Measurements from ENCODE around the gene PPP1R12C. TPM values are rescaled to one million over a fixed set of nuclear protein-coding genes. Genes with fewer than 3 reads are reported as not detected.
A peak's percentile ranks its signal among the peaks of the same experiment; 100 is the strongest.

PPP1R12C gene
- total and polyA plus RNA-seq, 8 donors, result 37.1 to 266 (median 53.4) TPM

DNA sequence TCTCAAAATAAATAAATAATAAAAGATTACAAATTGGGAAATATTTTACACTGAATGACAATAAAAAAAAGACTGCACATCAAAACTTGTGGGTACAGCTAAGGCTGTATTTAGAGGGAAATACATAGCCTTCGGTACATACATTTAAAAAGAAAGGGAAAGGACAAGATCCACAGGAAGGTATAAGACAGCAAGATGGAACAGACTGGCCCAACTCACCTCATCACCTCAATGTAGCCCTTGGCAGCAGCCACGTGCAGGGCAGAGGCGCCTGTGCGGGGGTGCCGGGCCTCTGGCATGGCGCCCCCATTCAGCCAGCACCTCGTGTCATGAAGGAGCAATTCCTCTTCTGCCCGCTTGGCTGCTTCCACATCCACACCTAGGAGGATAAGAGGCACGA, 14.2 kb downstream of the PPP1R12C start:
- WGBS, 2 donors, result 98 to 99% methylated on average over 9 of the region's 9 CpGs

DNA sequence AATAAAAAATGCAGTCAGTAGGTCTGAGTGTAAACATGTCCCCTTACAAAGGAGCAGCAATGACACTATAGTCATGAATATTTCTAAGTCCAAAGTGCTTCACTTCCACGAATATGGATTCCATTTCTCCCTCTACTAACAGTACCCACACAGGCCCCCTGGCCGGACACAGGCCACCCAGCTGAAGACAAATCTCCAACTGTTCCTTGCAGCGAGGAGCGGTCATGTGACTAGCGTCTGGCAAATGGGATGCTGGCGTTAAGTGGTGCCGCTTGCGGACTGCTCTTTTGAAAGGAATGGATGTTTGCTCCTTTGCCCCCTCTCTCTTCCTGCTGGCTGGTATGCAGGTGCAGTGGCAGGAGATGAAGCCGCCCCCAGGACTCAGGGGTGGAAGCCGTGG, 16.2 kb downstream of the PPP1R12C start:
- Histone ChIP-seq H3K4me3 (no peak overlapping the region), H3K27ac (no peak overlapping the region), H3K36me3 (peaks cover 0 to 6% (median 4%) of the 10 kb centered on the region in 3 donors), H3K27me3 (no peaks in the 10 kb centered on the region), H3K9me3 (no peaks in the 10 kb centered on the region), H3K4me1 (no peaks in the 10 kb centered on the region)
- 84 to 85% methylated on average over 10 of the region's 10 CpGs for WGBS, 2 donors
- FAIRE-seq (no peak), ATAC-seq (no peak), DNase-seq (peak in 1 of 6 donors; percentile 26)
- TF ChIP-seq, protein P1, sequence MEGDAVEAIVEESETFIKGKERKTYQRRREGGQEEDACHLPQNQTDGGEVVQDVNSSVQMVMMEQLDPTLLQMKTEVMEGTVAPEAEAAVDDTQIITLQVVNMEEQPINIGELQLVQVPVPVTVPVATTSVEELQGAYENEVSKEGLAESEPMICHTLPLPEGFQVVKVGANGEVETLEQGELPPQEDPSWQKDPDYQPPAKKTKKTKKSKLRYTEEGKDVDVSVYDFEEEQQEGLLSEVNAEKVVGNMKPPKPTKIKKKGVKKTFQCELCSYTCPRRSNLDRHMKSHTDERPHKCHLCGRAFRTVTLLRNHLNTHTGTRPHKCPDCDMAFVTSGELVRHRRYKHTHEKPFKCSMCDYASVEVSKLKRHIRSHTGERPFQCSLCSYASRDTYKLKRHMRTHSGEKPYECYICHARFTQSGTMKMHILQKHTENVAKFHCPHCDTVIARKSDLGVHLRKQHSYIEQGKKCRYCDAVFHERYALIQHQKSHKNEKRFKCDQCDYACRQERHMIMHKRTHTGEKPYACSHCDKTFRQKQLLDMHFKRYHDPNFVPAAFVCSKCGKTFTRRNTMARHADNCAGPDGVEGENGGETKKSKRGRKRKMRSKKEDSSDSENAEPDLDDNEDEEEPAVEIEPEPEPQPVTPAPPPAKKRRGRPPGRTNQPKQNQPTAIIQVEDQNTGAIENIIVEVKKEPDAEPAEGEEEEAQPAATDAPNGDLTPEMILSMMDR (IDR thresholded peaks at IDR 0.05), result no peak
- intact Hi-C loops (cut with DNase I), result no loop called here

More for the DNA sequence above, 14.2 kb downstream of the PPP1R12C start:
- Histone ChIP-seq H3K9me3 (no peaks in the 10 kb centered on the region), H3K4me3 (no peak overlapping the region), H3K27ac (no peak overlapping the region), H3K27me3 (no peaks in the 10 kb centered on the region), H3K36me3 (peaks cover 0 to 6% (median 4%) of the 10 kb centered on the region in 3 donors), H3K4me1 (no peaks in the 10 kb centered on the region)
- FAIRE-seq (no peak), DNase-seq (peak in 1 of 6 donors; percentile 20), ATAC-seq (no peak)
- intact Hi-C loops (cut with DNase I), result no loop called here
- TF ChIP-seq, protein P1 (IDR thresholded peaks at IDR 0.05), result no peak

DNA sequence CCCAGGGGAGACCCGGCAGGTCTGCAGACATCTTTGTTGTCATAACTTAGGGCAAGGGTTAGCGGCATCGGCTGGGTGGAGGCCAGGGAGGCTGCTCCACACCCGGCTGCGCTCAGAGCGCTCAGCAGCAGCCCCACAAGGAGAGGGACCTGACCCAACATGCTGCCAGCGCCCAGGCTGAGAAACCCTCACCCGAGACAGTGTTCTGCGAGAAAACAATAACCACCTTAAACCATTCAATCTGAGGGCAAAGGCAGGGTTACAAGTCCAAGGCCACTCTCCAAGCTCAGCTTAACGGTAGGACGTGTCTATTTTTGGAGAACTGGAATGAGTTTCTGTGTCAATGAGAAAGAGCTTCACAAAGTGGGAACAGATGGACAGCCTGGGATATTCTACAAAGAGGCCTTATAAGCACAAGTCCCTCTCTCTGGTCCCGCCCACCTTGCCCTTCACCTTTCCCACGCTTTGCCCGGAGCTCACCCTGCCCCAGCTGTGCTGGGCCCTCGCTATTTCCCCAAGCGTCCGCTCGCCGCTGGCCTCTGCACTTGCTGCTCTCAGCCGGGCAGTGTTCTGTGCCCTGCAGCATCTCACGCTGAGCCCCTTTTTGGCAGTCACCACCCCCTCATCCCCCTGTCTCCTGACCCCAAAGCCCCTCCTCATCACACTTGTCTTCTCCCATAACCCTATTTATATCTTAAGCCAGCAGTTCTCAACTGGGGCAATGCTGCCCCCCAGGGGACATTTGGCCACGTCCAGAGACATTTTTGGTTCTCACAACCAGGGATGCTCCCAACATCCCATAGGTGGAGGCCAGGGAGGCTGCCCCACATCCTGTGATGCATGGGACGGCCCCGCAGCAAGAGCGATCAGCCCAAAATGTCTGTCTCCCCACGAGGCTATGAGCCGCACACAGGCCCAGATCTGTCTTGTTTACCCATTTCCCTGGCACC, 17.6 kb downstream of the PPP1R12C start:
- no peaks in the 10 kb centered on the region for H3K4me1 ChIP-seq
- H3K4me3 ChIP-seq, result no peak overlapping the region
- no peak for FAIRE-seq
- no peaks in the 10 kb centered on the region for H3K9me3 ChIP-seq
- H3K27me3 ChIP-seq, result no peaks in the 10 kb centered on the region
- peak in 2 of 6 donors; percentile 15 to 46 for DNase-seq
- peaks cover 0 to 10% (median 4%) of the 10 kb centered on the region in 3 donors for H3K36me3 ChIP-seq
- WGBS, 2 donors, result 82 to 83% methylated on average over 27 of the region's 27 CpGs
- TF ChIP-seq, protein P1 (IDR thresholded peaks at IDR 0.05), result no peak
- intact Hi-C loops (cut with DNase I), result no loop called here
- no peak overlapping the region for H3K27ac ChIP-seq
- peak in 1 of 4 donors; percentile 7 for ATAC-seq

DNA sequence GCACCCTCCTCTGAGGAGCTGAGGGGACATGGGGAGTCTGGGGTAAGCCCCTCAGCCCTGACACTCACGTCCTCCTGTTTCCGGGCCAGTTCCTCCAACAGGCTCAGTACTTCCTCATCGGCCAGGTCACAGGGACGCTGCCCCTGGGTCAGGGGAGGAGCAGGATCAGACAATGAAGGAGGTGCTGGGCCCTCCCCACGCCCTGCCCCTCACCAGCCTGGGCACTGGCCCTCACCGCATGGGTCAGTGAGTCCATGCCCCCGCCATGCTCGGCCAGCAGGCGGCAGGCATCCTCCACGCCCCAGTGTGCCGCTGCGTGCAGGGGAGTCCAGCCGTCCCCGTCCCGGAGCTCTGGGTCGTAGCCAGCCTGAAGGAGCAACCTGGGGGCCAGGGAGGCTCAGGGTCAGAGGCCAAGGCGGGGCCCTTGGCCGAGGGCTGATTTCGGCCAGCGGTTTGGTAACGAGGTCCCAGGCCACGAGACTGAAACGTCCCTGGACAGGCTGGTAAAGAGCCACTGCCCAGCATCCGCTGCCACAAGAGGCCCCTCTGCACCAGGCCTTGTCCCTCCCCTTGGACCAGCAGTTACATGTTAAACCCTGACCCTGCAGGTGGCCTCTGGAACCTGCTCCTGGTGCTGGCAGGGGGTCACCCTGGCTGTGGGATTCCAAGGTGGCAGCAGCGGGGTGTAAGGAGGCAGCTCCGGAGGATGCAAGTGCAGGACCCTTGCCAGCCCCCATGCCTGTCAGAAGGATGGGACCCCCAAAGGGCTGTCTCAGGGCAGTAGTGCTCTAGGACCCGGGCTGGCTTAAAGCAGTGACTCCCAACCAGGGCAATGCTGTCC, 18.5 kb downstream of the PPP1R12C start:
- Histone ChIP-seq H3K9me3 (no peaks in the 10 kb centered on the region), H3K27me3 (no peaks in the 10 kb centered on the region), H3K4me1 (no peaks in the 10 kb centered on the region), H3K36me3 (peaks cover 0 to 13% (median 4%) of the 10 kb centered on the region in 3 donors), H3K4me3 (no peak overlapping the region), H3K27ac (no peak overlapping the region)
- intact Hi-C loops (cut with DNase I), result no loop called here
- DNase-seq (peak in 2 of 6 donors; percentile 21 to 67), ATAC-seq (peak in 1 of 4 donors; percentile 59), FAIRE-seq (no peak)
- 93 to 94% methylated on average over 24 to 27 of the region's 27 CpGs for WGBS, 2 donors
- TF ChIP-seq, protein P1 (IDR thresholded peaks at IDR 0.05), result no peak
